GM12878 (cell line): ENCODE data around the gene CLPX. TPM values are rescaled to one million over a fixed set of nuclear protein-coding genes. Genes with fewer than 3 reads are reported as not detected.

Source experiments
- ATAC-seq: fragments of 200-7000 bp; cut with Tn5 transposase; 3 replicates; pipeline ENCODE4 v1.9.1; 2020; ENCODE audit warnings: mild to moderate bottlenecking, moderate library complexity
- BruUV-seq: library from RNA; stranded (reverse); fragments of 400-500 nt; replicated peaks from 2 replicates; lab custom pipeline; 2021; lab: Mats Ljungman, UMichigan
- CTCF ChIA-PET: fragments of 300-600 bp; sonication (Branson Sonifier 250); formaldehyde crosslinking; extraction: SDS; loops from one replicate; lab custom pipeline; 2021; ENCODE audit warnings: inconsistent platforms; lab: Yijun Ruan, JAX
- POLR2A ChIA-PET: fragments of 350-600 bp; formaldehyde crosslinking; extraction: SDS; loops from one replicate; lab custom pipeline; 2021; ENCODE audit warnings: inconsistent platforms; lab: Charles Lee
- RAD21 ChIA-PET: fragments of 300-600 bp; sonication (Branson Sonifier 250); formaldehyde crosslinking; loops from one replicate; lab custom pipeline; 2023; ENCODE audit warnings: antibody characterized with exemption; ENCODE audit not compliant: unreplicated experiment; lab: Charles Lee
- SMC1A ChIA-PET: fragments of 300-600 bp; sonication (Branson Sonifier 250); formaldehyde crosslinking; loops from one replicate; lab custom pipeline; 2023; ENCODE audit not compliant: unreplicated experiment, uncharacterized antibody; lab: Charles Lee
- DNase-seq: peaks from one replicate; pipeline ENCODE4 v3.0.0-alpha.2; 2011; ENCODE audit warnings: low read depth, low spot score
- FAIRE-seq: peaks from 3 replicates; lab custom pipeline; 2011; peaks lifted over from hg19 to GRCh38; lab: Jason Lieb, UNC
- H2AFZ ChIP-seq: 2 replicates; pipeline ENCODE4 v1.6.0; 2011; ENCODE audit warnings: low read depth, low read length, control low read depth; ENCODE audit not compliant: control insufficient read depth
- H3K27ac ChIP-seq: 2 replicates; pipeline ENCODE4 v1.5.1; 2011; ENCODE audit warnings: control low read depth; ENCODE audit not compliant: control insufficient read depth, insufficient read depth
- H3K27me3 ChIP-seq, 2 experiments: replicated peaks in 1 of 2; 2 replicates each; pipeline versions ENCODE4 v1.6.0 to v1.6.1; 2011; ENCODE audit warnings: low read length in 1 of 2; ENCODE audit not compliant: control insufficient read depth in 2 of 2, insufficient read depth in 2 of 2
- H3K36me3 ChIP-seq, 2 experiments: 2 replicates each; pipeline ENCODE4 v1.5.1; 2011; ENCODE audit warnings: low read length in 1 of 2; ENCODE audit not compliant: control insufficient read depth in 2 of 2, insufficient read depth in 2 of 2
- H3K4me1 ChIP-seq: 2 replicates; pipeline ENCODE4 v1.6.1; 2011; ENCODE audit warnings: mild to moderate bottlenecking, low read length, moderate library complexity, mixed read lengths; ENCODE audit not compliant: control insufficient read depth, insufficient read depth
- H3K4me2 ChIP-seq: 2 replicates; pipeline ENCODE4 v1.6.0; 2011; ENCODE audit warnings: control low read depth; ENCODE audit not compliant: control insufficient read depth, insufficient read depth
- H3K4me3 ChIP-seq: fragments of 200-600 bp; sonication (generic); 2 replicates; pipeline ENCODE4 v1.5.1; 2016
- H3K79me2 ChIP-seq: 2 replicates; pipeline ENCODE4 v1.6.0; 2011; ENCODE audit warnings: low read length; ENCODE audit not compliant: control insufficient read depth, insufficient read depth
- H3K9ac ChIP-seq: 2 replicates; pipeline ENCODE4 v1.8.0; 2011; ENCODE audit warnings: low read length, control low read depth, mixed read lengths; ENCODE audit not compliant: control insufficient read depth, insufficient read depth
- H3K9me3 ChIP-seq: replicated peaks from 3 replicates; pipeline ENCODE4 v1.5.1; 2011; ENCODE audit warnings: mild to moderate bottlenecking, low read length; ENCODE audit not compliant: control insufficient read depth, insufficient read depth
- H4K20me1 ChIP-seq: 2 replicates; pipeline ENCODE4 v1.6.0; 2011; ENCODE audit not compliant: control insufficient read depth, insufficient read depth
- ASH2L ChIP-seq: fragments of 300-600, 200-600 bp; sonication (generic); IDR thresholded peaks from 2 replicates; pipeline ENCODE4 v1.6.1; 2017; ENCODE audit warnings: low read depth, mild to moderate bottlenecking, borderline replicate concordance
- BCL3 ChIP-seq: IDR thresholded peaks from 2 replicates; pipeline ENCODE4 v1.6.1; 2011; ENCODE audit warnings: borderline replicate concordance, low read depth, mild to moderate bottlenecking, moderate library complexity, low read length; ENCODE audit not compliant: insufficient read depth, poor library complexity, severe bottlenecking
- CBX3 ChIP-seq: fragments of 200-600 bp; sonication (generic); IDR thresholded peaks from 2 replicates; pipeline ENCODE4 v1.6.1; 2016; ENCODE audit warnings: low read depth, borderline replicate concordance
- CBX5 ChIP-seq: sonication (generic); IDR thresholded peaks from 2 replicates; pipeline ENCODE4 v1.6.1; 2016; ENCODE audit warnings: low read depth, moderate library complexity, mild to moderate bottlenecking, inconsistent platforms
- KLF5 ChIP-seq: fragments of 450-650 bp; IDR thresholded peaks from 2 replicates; pipeline ENCODE4 v1.6.1; 2014; ENCODE audit warnings: mild to moderate bottlenecking; ENCODE audit not compliant: partially characterized antibody
- MXI1 ChIP-seq: fragments of 150-350 bp; IDR thresholded peaks from 2 replicates; pipeline ENCODE4 v1.6.1; 2011; ENCODE audit warnings: low read depth, mild to moderate bottlenecking, inconsistent platforms, low read length, improper control_type of control experiment
- MYC ChIP-seq: IDR thresholded peaks from 2 replicates; pipeline ENCODE4 v1.6.1; 2011; ENCODE audit warnings: mild to moderate bottlenecking, low read length, moderate library complexity, inconsistent platforms; ENCODE audit not compliant: insufficient read depth, insufficient replicate concordance, insufficient read length, severe bottlenecking
- PML ChIP-seq: IDR thresholded peaks from 2 replicates; pipeline ENCODE4 v1.6.1; 2012; ENCODE audit warnings: low read length, inconsistent platforms
- RBBP5 ChIP-seq: fragments of 200-600 bp; sonication (generic); conservative IDR thresholded peaks from 2 replicates; pipeline ENCODE4 v1.6.1; 2016
- SIN3A ChIP-seq: IDR thresholded peaks from 2 replicates; pipeline ENCODE4 v1.6.1; 2012; ENCODE audit warnings: low read depth, low read length, improper control_type of control experiment
- TCF7 ChIP-seq: IDR thresholded peaks from 2 replicates; pipeline ENCODE4 v1.6.1; 2014; ENCODE audit warnings: antibody characterized with exemption, borderline replicate concordance
- ZBTB11 ChIP-seq: fragments of 450-650 bp; formaldehyde crosslinking; IDR thresholded peaks from 2 replicates; pipeline ENCODE4 v1.5.0; 2022; ENCODE audit warnings: mild to moderate bottlenecking, missing genetic modification characterization
- ZNF592 ChIP-seq: fragments of 450-650 bp; IDR thresholded peaks from 2 replicates; pipeline ENCODE4 v1.6.1; 2017; ENCODE audit warnings: mild to moderate bottlenecking, moderate library complexity
- WGBS: methylation state at CpG from one replicate; pipeline ENCODE4 v1.1.6; 2016; ENCODE audit warnings: low lambda C conversion rate; ENCODE audit not compliant: insufficient replicate concordance, insufficient coverage; ENCODE audit errors: missing lambda C conversion rate; 5-methylcytosine and 5-hydroxymethylcytosine counted together
- in situ Hi-C: fragments of 300-500 bp; cut with MboI; formaldehyde crosslinking; loops from 9 replicates; pipeline ENCODE4 v1.14.3; 2018; ENCODE audit warnings: mixed read lengths
- intact Hi-C: fragments of 100-400 bp; cut with micrococcal nuclease; formaldehyde crosslinking; loops from one replicate; pipeline ENCODE4 v1.14.2; 2022; ENCODE audit not compliant: unreplicated experiment
- polyA plus RNA-seq, 11 experiments: library from polyadenylated mRNA; depleted of rRNA in 4 of 11; unstranded in 6 of 11; stranded (reverse) in 5 of 11; fragments of >200 nt; fragmentation: Nextera tagmentation in 4 of 11; fragmentation: Illumina TruSeq in 1 of 11; extraction: Ambion mirVana in 4 of 11; extraction: Trizol in 1 of 11; gene quantifications; 1 replicate in 1 of 11; 2 replicates in 10 of 11; pipeline versions ENCODE4 v1.2.1 to v1.2.3, GENCODE V29; 2011 to 2016; ENCODE audit warnings: inconsistent platforms in 2 of 11, missing spikeins in 2 of 11, low read depth in 1 of 11
- total RNA-seq, 4 experiments: library from RNA; depleted of rRNA in 3 of 4; stranded (reverse); fragments of >200 nt in 3 of 4; fragmentation: Illumina TruSeq in 1 of 4; extraction: Trizol in 1 of 4; gene quantifications; 2 replicates each; pipeline versions ENCODE4 v1.2.1 to v1.2.3, GENCODE V29; 2013 to 2021

Gene CLPX
- total and polyA plus RNA-seq, 10 of the 15 experiments (the other 5 are each of a cell fraction or from before 2014, with no cell fraction given) = 10.1 to 57.4 (median 31.3) TPM

GRCh38 chr15:65196637-65197336, 11.6 kb upstream of the CLPX start:
- in situ Hi-C loops = no loop called here
- intact Hi-C loops = no loop called here
- ATAC-seq (no peak), FAIRE-seq (no peak), DNase-seq (no peak)
- Histone ChIP-seq H3K4me2 (no peak overlapping the region), H3K27ac (no peak overlapping the region), H3K9me3 (no peaks in the 10 kb centered on the region), H4K20me1 (no peaks in the 10 kb centered on the region), H3K27me3 (no peaks in the 10 kb centered on the region), H3K4me3 (no peak overlapping the region), H3K9ac (no peak overlapping the region), H3K36me3 (no peaks in the 10 kb centered on the region), H3K4me1 (no peaks in the 10 kb centered on the region), H2AFZ (no peak overlapping the region), H3K79me2 (no peaks in the 10 kb centered on the region)
- no TSS peak for BruUV-seq
- CTCF ChIA-PET = no interaction called here
- POLR2A ChIA-PET = no interaction called here
- RAD21 ChIA-PET = no interaction called here
- WGBS = 73% methylated on average over 19 of the region's 19 CpGs
- SMC1A ChIA-PET = no interaction called here
- TF ChIP-seq PML (no peak), ASH2L (no peak), ZBTB11 (CRISPR knock-in tag) (no peak), MXI1 (no peak), CBX3 (no peak), ZNF592 (no peak), RBBP5 (no peak), TCF7 (no peak), BCL3 (no peak), MYC (no peak), KLF5 (no peak), CBX5 (no peak), SIN3A (no peak)
